Mesodermal cell (in vitro differentiated cells): ENCODE measurements around the gene ATPAF1.
A peak's percentile ranks its signal among the peaks of the same experiment; 100 is the strongest.

Experiments
- H3K27ac ChIP-seq: 2 replicates; pipeline ENCODE4 v1.7.0; 2013; ENCODE audit warnings: mild to moderate bottlenecking, low read depth, low read length, moderate library complexity; ENCODE audit not compliant: severe bottlenecking
- H3K36me3 ChIP-seq: 2 replicates; pipeline ENCODE4 v1.7.1; 2013; ENCODE audit warnings: mild to moderate bottlenecking, low read length, moderate library complexity; ENCODE audit not compliant: control insufficient read depth, insufficient read depth
- H3K4me1 ChIP-seq: one replicate; pipeline ENCODE4 v1.7.1; 2013; ENCODE audit warnings: mild to moderate bottlenecking, low read length; ENCODE audit not compliant: insufficient read depth, control insufficient read depth, poor library complexity, severe bottlenecking
- H3K4me3 ChIP-seq: 2 replicates; pipeline ENCODE4 v1.7.0; 2013; ENCODE audit warnings: low read length, control low read depth, mild to moderate bottlenecking; ENCODE audit not compliant: insufficient read depth, poor library complexity, severe bottlenecking; ENCODE audit errors: extremely low read depth
- H3K9me3 ChIP-seq: 2 replicates; pipeline ENCODE4 v1.7.1; 2013; ENCODE audit warnings: mild to moderate bottlenecking, low read length, moderate library complexity; ENCODE audit not compliant: control insufficient read depth
- WGBS, 2 experiments: methylation state at CpG; one replicate each; pipeline ENCODE4 v1.1.5; 2013; ENCODE audit warnings: missing lambda C conversion rate in 2 of 2; ENCODE audit not compliant: insufficient coverage in 2 of 2; 5-methylcytosine and 5-hydroxymethylcytosine counted together

Gene ATPAF1

GRCh38 chr1:46605232-46605631 is 62.9 kb downstream of the ATPAF1 start:
- Histone ChIP-seq H3K36me3 (peaks cover 6% of the 10 kb centered on the region), H3K4me3 (no peak overlapping the region), H3K4me1 (no peaks in the 10 kb centered on the region), H3K27ac (no peak overlapping the region), H3K9me3 (no peaks in the 10 kb centered on the region)
- 94% methylated on average over 2 of the region's 2 CpGs; no CpG with 5 or more reads in 1 of the 2 experiments for WGBS, 2 experiments

- Histone ChIP-seq H3K27ac (no peak within 1 kb of the TSS), H3K4me3 (peak within 1 kb of the TSS; percentile 74), H3K9me3 (no peaks in the 10 kb centered on the region), H3K36me3 (peaks cover 6% of the 10 kb centered on the region), H3K4me1 (no peaks in the 10 kb centered on the region)
- WGBS, 2 experiments: 1% methylated on average over 42 to 50 of the region's 53 CpGs
These were observed 64.2 kb downstream of the ATPAF1 start, which contains the start of gene MKNK1 for GRCh38 chr1:46603858-46604549. Gene MKNK1 (minus strand): TSS chr1:46604268. CDS start chr1:46583327, 20,941 bp downstream.

DNA sequence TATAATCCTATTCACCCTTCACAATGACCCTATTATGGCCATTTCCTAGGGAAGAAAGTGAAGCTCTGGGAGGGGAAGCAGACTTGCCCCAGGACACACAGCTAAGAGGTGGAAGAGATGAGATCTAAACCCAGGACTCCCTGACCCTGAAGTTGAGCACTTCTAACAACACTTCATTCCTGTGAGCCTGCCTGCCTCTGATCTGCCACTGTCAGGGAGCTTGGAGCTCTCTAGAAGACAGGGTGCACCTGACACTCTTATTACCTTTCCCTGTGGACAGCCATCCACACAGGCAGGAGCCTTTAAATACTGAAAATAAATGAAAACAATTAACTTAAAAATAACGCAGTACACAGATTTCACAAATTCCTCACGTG is 64.7 kb downstream of the ATPAF1 start:
- no peaks in the 10 kb centered on the region for H3K9me3 ChIP-seq
- no peak overlapping the region for H3K27ac ChIP-seq
- H3K4me3 ChIP-seq: peak overlapping the region; percentile 74
- H3K4me1 ChIP-seq: no peaks in the 10 kb centered on the region
- 0% methylated on average over 1 of the region's 2 CpGs; no CpG with 5 or more reads in 1 of the 2 experiments for WGBS, 2 experiments
- peaks cover 6% of the 10 kb centered on the region for H3K36me3 ChIP-seq

GRCh38 chr1:46601257-46602007 is 66.7 kb downstream of the ATPAF1 start:
- 96 to 100% methylated on average over 3 of the region's 3 CpGs for WGBS, 2 experiments
- Histone ChIP-seq H3K4me3 (no peak overlapping the region), H3K4me1 (no peaks in the 10 kb centered on the region), H3K27ac (no peak overlapping the region), H3K36me3 (no peaks in the 10 kb centered on the region), H3K9me3 (no peaks in the 10 kb centered on the region)

DNA sequence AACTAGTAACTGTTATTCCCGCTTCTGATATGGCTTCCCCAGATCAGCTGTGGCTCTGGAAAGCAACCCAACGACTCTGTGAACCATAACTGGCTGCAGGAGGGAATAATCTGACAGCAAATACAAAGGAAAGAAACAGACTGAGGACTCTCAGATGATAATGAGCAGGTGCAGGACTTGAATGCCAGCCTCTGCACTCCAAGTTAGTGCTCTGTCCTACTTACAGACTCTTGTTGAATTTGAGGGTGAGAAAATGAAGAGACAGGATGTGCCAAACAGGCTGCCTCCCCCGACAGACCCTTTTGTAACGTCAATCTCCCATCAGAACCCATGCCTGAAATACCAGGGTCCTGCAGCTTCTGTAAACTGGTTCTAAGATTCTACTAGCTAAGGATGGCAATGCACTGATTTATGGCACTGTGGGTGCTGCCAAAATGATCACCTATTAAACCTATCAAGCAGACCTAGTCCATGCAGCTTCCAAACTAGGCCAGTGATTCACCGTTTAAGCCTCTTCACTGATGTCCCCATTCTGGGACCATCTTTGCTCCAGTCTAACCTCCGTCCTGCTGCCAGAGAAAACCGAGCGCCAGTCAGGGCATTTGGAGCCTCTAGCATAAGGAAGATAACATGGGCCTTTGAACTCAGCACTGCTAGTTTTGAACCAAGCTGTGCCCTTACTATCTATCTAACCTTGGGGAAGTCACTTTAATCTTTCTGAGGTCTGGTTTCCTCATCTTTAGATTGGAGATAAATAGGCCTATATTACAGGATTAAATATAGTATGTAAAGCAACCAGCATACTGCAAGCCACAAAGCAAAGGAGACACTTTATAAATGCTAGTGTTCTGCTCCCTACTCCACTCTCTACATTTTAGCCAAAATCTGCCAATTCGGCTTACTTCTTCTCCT is 68.8 kb downstream of the ATPAF1 start:
- H3K4me3 ChIP-seq: no peak overlapping the region
- peaks cover under 1% of the 10 kb centered on the region for H3K36me3 ChIP-seq
- H3K4me1 ChIP-seq: no peaks in the 10 kb centered on the region
- 88 to 89% methylated on average over 7 to 8 of the region's 9 CpGs for WGBS, 2 experiments
- no peak overlapping the region for H3K27ac ChIP-seq
- H3K9me3 ChIP-seq: no peaks in the 10 kb centered on the region

DNA sequence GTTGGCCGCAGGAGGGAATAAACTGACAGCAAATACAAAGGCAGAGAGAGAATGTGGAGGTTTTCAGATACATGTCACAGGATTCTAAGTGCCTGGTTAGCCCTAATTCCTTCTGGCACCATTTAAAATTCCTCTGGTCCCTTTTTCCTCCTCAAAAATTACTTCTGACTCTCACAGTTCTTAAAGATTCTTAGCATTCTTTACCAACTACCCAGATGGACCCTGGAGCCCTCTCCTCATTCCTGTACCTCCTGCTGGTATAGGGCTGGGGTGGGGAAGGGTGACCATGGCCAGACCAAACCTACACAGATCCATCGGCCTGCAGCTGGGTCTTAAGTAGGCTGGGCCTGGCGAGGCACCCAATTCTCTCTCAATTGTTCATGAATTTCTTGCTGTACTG is 71.3 kb downstream of the ATPAF1 start:
- no peak overlapping the region for H3K4me3 ChIP-seq
- no peaks in the 10 kb centered on the region for H3K9me3 ChIP-seq
- H3K36me3 ChIP-seq: peaks cover 25% of the 10 kb centered on the region
- WGBS, 2 experiments: 100% methylated on average over 1 of the region's 3 CpGs
- H3K27ac ChIP-seq: no peak overlapping the region
- no peaks in the 10 kb centered on the region for H3K4me1 ChIP-seq

- Histone ChIP-seq H3K36me3 (peaks cover 33% of the 10 kb centered on the region), H3K4me3 (no peak overlapping the region)
- WGBS, 2 experiments: 100% methylated on average over 1 of the region's 1 CpG; no CpG with 5 or more reads in 1 of the 2 experiments
These were observed 72.1 kb downstream of the ATPAF1 start for GRCh38 chr1:46596036-46596435.

DNA sequence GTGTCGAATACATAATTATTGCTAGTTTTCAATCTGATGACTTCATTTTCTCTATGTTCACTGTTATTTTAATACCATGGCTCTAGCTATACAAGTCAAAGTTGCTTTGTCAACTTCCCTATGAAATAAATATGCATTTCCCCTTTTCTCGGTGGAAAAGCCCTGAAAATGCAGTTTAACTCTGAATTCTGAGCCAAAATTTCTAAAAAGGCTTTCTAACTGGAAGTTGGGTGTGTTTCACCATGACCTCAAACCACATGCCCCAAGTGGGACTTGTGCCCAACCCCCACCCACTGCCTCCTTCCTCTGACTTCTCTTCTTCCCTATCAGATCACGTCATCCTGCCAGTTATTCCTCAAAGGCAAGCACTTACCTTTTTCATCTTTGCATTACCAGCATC is 73.0 kb downstream of the ATPAF1 start:
- Histone ChIP-seq H3K27ac (no peak overlapping the region), H3K4me1 (no peaks in the 10 kb centered on the region), H3K4me3 (no peak overlapping the region), H3K36me3 (peaks cover 41% of the 10 kb centered on the region), H3K9me3 (no peaks in the 10 kb centered on the region)
- 92% methylated on average over 2 of the region's 3 CpGs for WGBS, 2 experiments

More at GRCh38 chr1:46596036-46596435, 72.1 kb downstream of the ATPAF1 start:
- Histone ChIP-seq H3K27ac (no peak overlapping the region), H3K9me3 (no peaks in the 10 kb centered on the region), H3K4me1 (no peaks in the 10 kb centered on the region)

DNA sequence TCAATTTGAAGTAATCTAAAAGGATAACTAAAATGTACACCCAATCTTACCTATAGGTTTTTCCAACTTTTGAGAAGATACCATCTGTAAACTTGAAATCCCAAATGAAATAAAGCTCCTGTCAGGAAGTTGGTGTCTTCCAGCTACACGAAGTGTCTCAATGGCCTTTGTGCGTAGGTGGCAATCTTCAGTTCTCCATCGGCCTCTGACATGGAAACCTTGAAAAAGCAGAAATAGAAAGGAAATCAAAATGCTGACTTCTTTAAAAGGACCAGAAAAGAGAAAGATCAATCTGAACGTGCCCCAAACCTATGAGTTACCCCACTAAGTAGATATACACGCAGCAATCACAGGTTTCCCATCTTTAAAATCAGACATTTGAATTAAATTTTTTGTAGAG is 74.1 kb downstream of the ATPAF1 start:
- no peak overlapping the region for H3K4me3 ChIP-seq
- H3K4me1 ChIP-seq: no peaks in the 10 kb centered on the region
- H3K36me3 ChIP-seq: peaks cover 52% of the 10 kb centered on the region
- H3K9me3 ChIP-seq: no peaks in the 10 kb centered on the region
- H3K27ac ChIP-seq: no peak overlapping the region
- WGBS, 2 experiments: 100% methylated on average over 3 to 4 of the region's 5 CpGs

DNA sequence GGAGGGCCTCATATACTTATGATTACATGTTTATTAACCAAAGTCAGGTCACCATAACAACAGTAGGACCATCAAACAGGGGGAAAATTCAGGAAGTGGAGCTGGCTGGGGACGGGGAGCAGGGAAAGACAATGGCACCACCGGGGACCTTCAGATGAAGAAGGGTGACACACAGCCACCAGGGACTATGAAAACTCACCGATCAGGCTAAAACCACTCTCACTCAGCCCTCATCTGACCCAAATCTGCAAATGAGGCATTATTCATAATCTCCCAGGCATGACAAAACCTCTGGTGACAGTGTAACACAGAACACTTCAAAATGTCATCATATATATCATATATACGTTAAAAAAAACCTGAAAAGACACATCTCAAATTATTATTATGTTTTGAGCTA is 75.3 kb downstream of the ATPAF1 start:
- Histone ChIP-seq H3K36me3 (peaks cover 56% of the 10 kb centered on the region), H3K4me1 (no peaks in the 10 kb centered on the region), H3K9me3 (no peaks in the 10 kb centered on the region), H3K27ac (no peak overlapping the region), H3K4me3 (no peak overlapping the region)
- 83 to 91% methylated on average over 2 to 4 of the region's 4 CpGs for WGBS, 2 experiments
